GM21529 (cell line): ENCODE measurements around the gene HSPA12A.

Source experiments
- ATAC-seq: cut with Tn5 transposase; IDR thresholded peaks from one replicate; pipeline ENCODE4 v1.9.1; 2021; ENCODE audit not compliant: unreplicated experiment

HSPA12A gene

GRCh38 chr10:116694927-116695268, 47.5 kb downstream of the HSPA12A start:
- ATAC-seq = no peak

DNA sequence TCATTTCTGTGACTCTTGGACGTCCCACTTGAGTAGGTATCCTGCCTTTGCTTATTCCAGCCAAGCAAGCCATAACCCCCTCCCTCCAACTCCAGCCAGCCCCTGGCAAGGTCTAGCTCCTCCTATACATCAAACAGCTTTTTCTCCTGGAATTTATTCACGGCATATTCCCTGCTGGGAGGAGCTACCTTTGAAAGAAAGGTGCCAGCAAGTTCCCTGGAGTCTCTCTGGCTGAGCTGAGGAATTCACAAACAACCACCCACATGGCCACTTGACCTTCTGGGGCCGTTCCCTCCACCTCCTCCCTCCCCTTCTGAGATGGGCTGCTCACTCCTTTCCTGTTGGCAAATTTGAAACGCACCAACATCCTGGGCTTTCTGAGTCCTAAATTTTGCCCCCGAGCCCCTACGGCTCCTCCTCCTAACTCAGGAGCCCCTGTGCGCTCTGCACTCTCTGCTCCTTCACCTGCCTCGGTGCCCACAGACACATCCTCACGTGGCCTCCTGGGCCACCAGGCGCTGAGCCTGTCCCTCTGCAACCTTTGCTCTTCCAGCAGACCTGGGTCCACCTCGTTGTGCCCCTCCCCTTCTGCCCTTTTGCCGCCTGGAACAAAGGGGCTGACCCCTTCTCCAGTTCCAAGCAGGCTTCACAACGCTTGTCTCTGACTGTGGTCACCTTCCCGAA, 48.0 kb downstream of the HSPA12A start:
- ATAC-seq = no peak

DNA sequence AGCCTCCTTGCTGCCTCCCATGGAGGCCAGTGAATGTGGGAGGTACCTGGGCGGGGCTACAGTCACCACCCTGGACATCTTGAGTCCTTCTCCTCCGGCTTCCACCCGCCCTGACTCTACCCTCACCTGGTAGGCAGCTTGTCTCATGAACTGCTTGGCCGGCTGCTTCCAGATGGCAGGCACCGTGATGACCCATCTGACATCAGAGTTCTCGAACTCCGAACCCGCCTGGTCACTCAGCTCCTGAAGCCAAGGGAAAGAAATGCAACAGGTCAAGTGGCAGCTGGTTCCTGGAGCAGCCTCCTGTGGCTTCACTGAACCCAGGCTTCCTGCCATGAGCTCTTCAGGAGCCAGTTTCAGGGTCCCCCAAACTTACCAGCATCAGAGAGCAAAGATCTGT, 50.1 kb downstream of the HSPA12A start:
- ATAC-seq = no peak

GRCh38 chr10:116691635-116692034, 50.7 kb downstream of the HSPA12A start:
- ATAC-seq = no peak

GRCh38 chr10:116690356-116691322, 51.7 kb downstream of the HSPA12A start:
- ATAC-seq = no peak

- no peak for ATAC-seq
Measured at GRCh38 chr10:116689744-116690143, 52.6 kb downstream of the HSPA12A start.

GRCh38 chr10:116688741-116689495, 53.4 kb downstream of the HSPA12A start:
- ATAC-seq = no peak

GRCh38 chr10:116688241-116688711, 54.1 kb downstream of the HSPA12A start:
- ATAC-seq = no peak

DNA sequence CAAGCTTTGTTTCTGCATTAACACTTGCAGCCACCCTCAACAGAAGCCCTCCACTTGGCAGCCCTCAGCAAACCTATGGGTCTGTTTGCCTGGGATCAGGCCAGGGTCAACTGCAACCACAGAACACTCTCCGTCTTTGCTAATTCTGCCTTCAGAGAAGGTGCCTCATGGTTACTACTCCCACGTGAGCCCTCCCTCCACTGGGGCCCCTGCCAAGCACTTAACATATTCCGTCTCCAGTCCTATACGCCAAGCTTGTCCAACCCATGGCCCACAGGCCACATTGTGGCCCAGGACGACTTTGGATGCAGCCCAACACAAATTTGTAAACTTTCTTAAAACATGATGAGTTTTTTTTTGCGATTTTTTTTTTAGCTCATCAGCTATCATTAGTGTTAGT, 54.7 kb downstream of the HSPA12A start:
- no peak for ATAC-seq

DNA sequence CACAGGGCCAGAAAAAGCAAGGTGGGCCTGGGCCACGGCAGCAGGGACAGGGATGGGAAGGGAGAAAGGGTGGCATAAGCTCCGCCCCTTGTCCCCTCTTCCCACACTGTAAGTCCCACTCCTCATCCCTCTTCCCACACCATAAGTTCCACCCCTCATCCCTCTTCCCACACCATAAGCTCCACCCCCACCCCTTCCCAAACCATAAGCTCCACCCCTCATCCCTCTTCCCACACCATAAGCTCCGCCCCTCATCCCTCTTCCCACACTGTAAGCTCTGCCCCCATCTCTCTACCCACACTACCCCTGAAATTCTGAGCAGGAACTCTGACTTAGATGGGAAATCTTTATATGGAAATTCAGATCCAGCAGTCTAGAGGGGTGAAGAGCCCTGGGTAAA, 55.7 kb downstream of the HSPA12A start:
- ATAC-seq = no peak

- ATAC-seq = no peak
Measured at GRCh38 chr10:116685807-116686206, 56.6 kb downstream of the HSPA12A start.

- no peak for ATAC-seq
Measured at GRCh38 chr10:116684781-116685180, 57.6 kb downstream of the HSPA12A start.

GRCh38 chr10:116683821-116684220, 58.5 kb downstream of the HSPA12A start:
- ATAC-seq = no peak

GRCh38 chr10:116683166-116683565, 59.2 kb downstream of the HSPA12A start:
- ATAC-seq = no peak

- ATAC-seq = no peak
Measured at GRCh38 chr10:116679351-116679750, 63.0 kb downstream of the HSPA12A start.

GRCh38 chr10:116676633-116677032, 65.7 kb downstream of the HSPA12A start:
- ATAC-seq = no peak

- no peak for ATAC-seq
Measured at GRCh38 chr10:116676118-116676517, 66.2 kb downstream of the HSPA12A start.

- no peak for ATAC-seq
Measured at GRCh38 chr10:116674901-116675423, 67.4 kb downstream of the HSPA12A start.

DNA sequence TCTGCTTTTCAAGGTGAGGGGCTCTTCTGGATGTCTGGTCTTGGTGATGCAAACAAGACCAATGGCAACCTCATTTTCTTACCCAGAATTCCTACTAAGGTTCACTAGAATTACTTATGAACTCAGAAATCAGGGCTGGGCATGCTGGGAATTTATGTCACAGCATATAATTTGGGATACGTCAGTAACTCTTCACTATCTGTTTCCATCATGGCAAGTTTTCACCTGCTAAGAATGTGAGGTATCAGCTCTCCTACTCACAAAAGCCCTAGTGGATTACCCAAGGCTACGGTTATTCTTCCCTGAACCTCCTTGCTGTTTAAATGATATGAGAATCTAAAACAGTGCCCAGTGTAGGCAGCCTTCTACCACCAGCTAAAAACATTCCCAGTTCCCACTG, 68.5 kb downstream of the HSPA12A start:
- no peak for ATAC-seq

GRCh38 chr10:116672891-116673290, 69.5 kb downstream of the HSPA12A start:
- no peak for ATAC-seq

- no peak for ATAC-seq
Measured at GRCh38 chr10:116671274-116671926, 71.0 kb downstream of the HSPA12A start.
